ENCODE results near the gene STAB1. TPM values are rescaled to one million over a fixed set of nuclear protein-coding genes. Genes with fewer than 3 reads are reported as not detected.

Gene STAB1
- polyA plus RNA-seq, 1 donor (not counting 4 experiments of a cell fraction or from before 2014, with no cell fraction given) = not detected

GRCh38 chr3:52568069-52568468, 72.9 kb downstream of the STAB1 start:
- Histone ChIP-seq H3K36me3 (ENCODE audit: control insufficient read depth in 2 of 2, extremely low read depth in 1 of 2, insufficient read depth in 2 of 2, low read length in 2 of 2) (peaks cover 2 to 7% of the 10 kb centered on the region in 2 experiments), H3K27me3 (ENCODE audit: control insufficient read depth, extremely low read depth, insufficient read depth, low read length) (no peaks in the 10 kb centered on the region), H3K27ac (ENCODE audit: control insufficient read depth, insufficient read depth, low read length) (no peak overlapping the region), H3K4me3 (ENCODE audit: control insufficient read depth in 2 of 3, extremely low read depth in 1 of 3, insufficient read depth in 2 of 3, low read depth in 1 of 3, low read length in 3 of 3) (no peak overlapping the region), H3K9me3 (ENCODE audit: control insufficient read depth, low read depth, low read length) (no peaks in the 10 kb centered on the region), H2AFZ (ENCODE audit: control insufficient read depth, low read length) (no peak overlapping the region), H3K9me1 (ENCODE audit: control insufficient read depth, extremely low read depth, insufficient read depth, low read length) (no peaks in the 10 kb centered on the region), H4K20me1 (ENCODE audit: control insufficient read depth, extremely low read depth, insufficient read depth, low read length) (no peaks in the 10 kb centered on the region), H3K4me1 (ENCODE audit: control insufficient read depth, extremely low read depth, insufficient read depth, low read length) (no peaks in the 10 kb centered on the region), H3K79me2 (ENCODE audit: control insufficient read depth, insufficient read depth, low read length) (no peaks in the 10 kb centered on the region), H3K9ac (ENCODE audit: control insufficient read depth, extremely low read depth, insufficient read depth, low read length) (no peak overlapping the region), H3K4me2 (ENCODE audit: control insufficient read depth, extremely low read depth, insufficient read depth, low read depth, low read length) (no peak overlapping the region)
- DNase-seq (ENCODE audit: low read depth, low spot score) (no peak), FAIRE-seq (no peak)
- dilution Hi-C loops (cut with MboI; ENCODE audit: extremely low pct_ligation_motif_present, low sequenced_read_pairs) = no loop called here
- TF ChIP-seq CTCF (optimal IDR thresholded peaks at IDR 0.05 in 1 of 3, IDR thresholded peaks at IDR 0.05 in 1 of 3, conservative IDR thresholded peaks at IDR 0.05 in 1 of 3; ENCODE audit: extremely low read depth in 1 of 3, insufficient read depth in 2 of 3, low read length in 3 of 3) (no peak), EZH2 (IDR thresholded peaks at IDR 0.05; ENCODE audit: low read length) (no peak)

GRCh38 chr3:52570076-52570475, 74.9 kb downstream of the STAB1 start:
- DNase-seq (ENCODE audit: low read depth, low spot score) (no peak), FAIRE-seq (no peak)
- dilution Hi-C loops (cut with MboI; ENCODE audit: extremely low pct_ligation_motif_present, low sequenced_read_pairs) = no loop called here
- H2AFZ ChIP-seq (ENCODE audit: control insufficient read depth, low read length) = no peak overlapping the region
- H3K9ac ChIP-seq (ENCODE audit: control insufficient read depth, extremely low read depth, insufficient read depth, low read length) = no peak overlapping the region
- H3K4me1 ChIP-seq (ENCODE audit: control insufficient read depth, extremely low read depth, insufficient read depth, low read length) = no peaks in the 10 kb centered on the region
- peaks cover 4 to 6% of the 10 kb centered on the region in 2 experiments for H3K36me3 ChIP-seq (ENCODE audit: control insufficient read depth in 2 of 2, extremely low read depth in 1 of 2, insufficient read depth in 2 of 2, low read length in 2 of 2)
- no peak overlapping the region for H3K4me3 ChIP-seq (ENCODE audit: control insufficient read depth in 2 of 3, extremely low read depth in 1 of 3, insufficient read depth in 2 of 3, low read depth in 1 of 3, low read length in 3 of 3)
- no peaks in the 10 kb centered on the region for H3K79me2 ChIP-seq (ENCODE audit: control insufficient read depth, insufficient read depth, low read length)
- TF ChIP-seq EZH2 (IDR thresholded peaks at IDR 0.05; ENCODE audit: low read length) (no peak), CTCF (optimal IDR thresholded peaks at IDR 0.05 in 1 of 3, IDR thresholded peaks at IDR 0.05 in 1 of 3, conservative IDR thresholded peaks at IDR 0.05 in 1 of 3; ENCODE audit: extremely low read depth in 1 of 3, insufficient read depth in 2 of 3, low read length in 3 of 3) (no peak)
- no peaks in the 10 kb centered on the region for H3K9me3 ChIP-seq (ENCODE audit: control insufficient read depth, low read depth, low read length)
- H3K4me2 ChIP-seq (ENCODE audit: control insufficient read depth, extremely low read depth, insufficient read depth, low read depth, low read length) = no peak overlapping the region
- H3K9me1 ChIP-seq (ENCODE audit: control insufficient read depth, extremely low read depth, insufficient read depth, low read length) = no peaks in the 10 kb centered on the region
- no peak overlapping the region for H3K27ac ChIP-seq (ENCODE audit: control insufficient read depth, insufficient read depth, low read length)
- H3K27me3 ChIP-seq (ENCODE audit: control insufficient read depth, extremely low read depth, insufficient read depth, low read length) = no peaks in the 10 kb centered on the region
- H4K20me1 ChIP-seq (ENCODE audit: control insufficient read depth, extremely low read depth, insufficient read depth, low read length) = no peaks in the 10 kb centered on the region
